Progenitor cell of endocrine pancreas (in vitro differentiated cells): ENCODE data around the gene MUL1. TPM values are rescaled to one million over a fixed set of nuclear protein-coding genes. Genes with fewer than 3 reads are reported as not detected.

ENCODE experiments used
- DNase-seq: peaks from one replicate; pipeline ENCODE4 v3.0.0; 2021; ENCODE audit warnings: low spot score; ENCODE audit not compliant: unreplicated experiment
- H3K27ac Mint-ChIP-seq: 2 replicates; pipeline ENCODE4 v1.8.0; 2021; ENCODE audit warnings: mild to moderate bottlenecking, moderate library complexity, mixed read lengths
- H3K27me3 Mint-ChIP-seq: 2 replicates; pipeline ENCODE4 v1.8.0; 2021; ENCODE audit warnings: mixed read lengths
- H3K36me3 Mint-ChIP-seq: 2 replicates; pipeline ENCODE4 v1.8.0; 2022; ENCODE audit warnings: mixed read lengths; ENCODE audit not compliant: insufficient read depth
- H3K4me1 Mint-ChIP-seq: 2 replicates; pipeline ENCODE4 v1.8.0; 2021; ENCODE audit warnings: low read depth, mixed read lengths
- H3K4me3 Mint-ChIP-seq: 2 replicates; pipeline ENCODE4 v1.8.0; 2021; ENCODE audit warnings: low read depth, mild to moderate bottlenecking, moderate library complexity, mixed read lengths
- H3K9me3 Mint-ChIP-seq: 2 replicates; pipeline ENCODE4 v1.8.0; 2021; ENCODE audit warnings: low read depth, mixed read lengths
- CTCF ChIP-seq: fragments of 200-600 bp; sonication (generic); IDR thresholded peaks from one replicate; pipeline ENCODE4 v1.5.0; 2021; ENCODE audit warnings: antibody characterized with exemption, mild to moderate bottlenecking; ENCODE audit not compliant: unreplicated experiment
- total RNA-seq: library from RNA; stranded (reverse); gene quantifications from 2 replicates; pipeline ENCODE4 v1.2.1, GENCODE V29; 2021

MUL1 gene
- total RNA-seq, 1 donor from 2014 or later, result 25.1 TPM

DNA sequence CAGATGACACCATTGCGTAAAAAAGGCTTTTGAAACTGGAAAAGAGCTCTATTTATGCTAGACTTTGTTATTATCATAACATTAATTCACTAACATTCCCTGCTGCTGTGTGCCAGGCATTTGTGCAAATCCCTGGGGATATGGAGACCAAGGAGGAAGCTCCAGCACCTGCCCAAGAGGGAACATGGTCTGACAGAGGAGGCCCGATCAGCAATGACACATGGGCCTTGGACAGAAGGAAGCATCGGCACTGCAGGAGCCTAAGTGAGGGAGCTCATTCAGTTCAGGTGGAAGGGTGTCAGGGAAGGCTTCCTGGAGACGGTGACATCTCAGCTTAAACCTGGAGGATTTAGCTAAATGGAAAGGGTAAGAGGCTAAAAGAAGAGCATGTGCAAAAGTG is 35.8 kb downstream of the MUL1 start:
- peaks cover 21% of the 10 kb centered on the region for H3K4me1 Mint-ChIP-seq
- peaks cover 10% of the 10 kb centered on the region for H3K27me3 Mint-ChIP-seq
- no peak overlapping the region for H3K4me3 Mint-ChIP-seq
- no peaks in the 10 kb centered on the region for H3K9me3 Mint-ChIP-seq
- H3K36me3 Mint-ChIP-seq, result no peaks in the 10 kb centered on the region
- no peak for DNase-seq
- H3K27ac Mint-ChIP-seq, result no peak overlapping the region
- TF ChIP-seq CTCF, result no peak

DNA sequence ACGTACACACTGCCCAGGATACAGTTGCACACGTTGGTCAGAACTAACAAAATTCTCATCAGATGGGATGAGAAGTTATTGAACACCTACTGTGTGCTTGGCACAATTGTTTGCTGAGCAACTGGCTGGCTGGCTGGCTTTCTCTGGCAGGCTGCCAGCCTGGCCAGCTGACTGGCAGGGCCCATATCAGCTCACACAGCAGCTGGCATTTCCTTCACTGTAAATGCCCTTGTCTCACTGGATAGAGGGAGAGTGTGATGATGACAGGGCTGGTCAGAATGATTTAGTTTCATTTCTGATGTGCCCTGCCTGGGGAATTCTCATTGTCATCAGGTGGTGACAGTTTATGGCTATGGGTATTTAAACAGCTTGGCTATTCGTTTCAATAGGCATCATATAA is 37.8 kb downstream of the MUL1 start:
- no peak overlapping the region for H3K27ac Mint-ChIP-seq
- TF ChIP-seq CTCF, result no peak
- H3K36me3 Mint-ChIP-seq, result no peaks in the 10 kb centered on the region
- H3K4me3 Mint-ChIP-seq, result no peak overlapping the region
- H3K4me1 Mint-ChIP-seq, result peaks cover 10% of the 10 kb centered on the region
- H3K27me3 Mint-ChIP-seq, result peaks cover 10% of the 10 kb centered on the region
- H3K9me3 Mint-ChIP-seq, result no peaks in the 10 kb centered on the region
- DNase-seq, result no peak

DNA sequence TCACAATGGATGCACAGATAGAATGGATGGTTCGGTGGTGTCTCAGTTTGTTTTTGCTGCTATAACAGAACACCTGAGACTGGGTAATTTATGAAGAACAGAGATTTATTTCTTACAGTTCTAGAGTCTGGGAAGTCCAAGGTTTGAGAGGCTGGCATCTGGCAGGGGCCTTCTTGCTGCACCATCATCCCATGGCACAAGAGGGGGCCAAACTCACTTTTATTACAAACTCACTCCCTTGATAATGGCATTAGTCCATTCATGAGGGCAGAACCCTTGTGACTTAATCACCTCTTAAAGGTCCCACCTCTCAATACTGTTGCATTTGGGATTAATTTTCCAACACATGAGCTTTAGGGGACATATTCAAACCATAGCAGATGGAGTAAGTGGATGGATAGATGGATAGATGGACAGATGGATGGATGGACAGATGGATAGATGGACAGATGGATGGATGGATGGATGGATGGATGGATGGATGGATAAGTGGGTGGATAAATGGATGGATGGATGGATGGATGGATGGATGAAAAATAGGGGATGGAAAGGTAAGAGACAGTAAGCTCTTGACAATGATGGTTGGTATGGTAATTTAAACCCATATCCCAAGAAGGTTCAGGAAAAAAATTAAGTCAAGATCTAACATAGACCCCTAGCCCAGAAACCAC is 38.4 kb downstream of the MUL1 start:
- peaks cover 6% of the 10 kb centered on the region for H3K4me1 Mint-ChIP-seq
- no peak overlapping the region for H3K27ac Mint-ChIP-seq
- no peak overlapping the region for H3K4me3 Mint-ChIP-seq
- no peaks in the 10 kb centered on the region for H3K9me3 Mint-ChIP-seq
- peaks cover 10% of the 10 kb centered on the region for H3K27me3 Mint-ChIP-seq
- no peaks in the 10 kb centered on the region for H3K36me3 Mint-ChIP-seq
- DNase-seq, result no peak
- TF ChIP-seq CTCF, result peak; percentile 19

GRCh38 chr1:20466273-20466672 is 41.7 kb downstream of the MUL1 start:
- DNase-seq, result no peak
- Mint-ChIP-seq H3K4me1 (no peaks in the 10 kb centered on the region), H3K27ac (no peak overlapping the region)

DNA sequence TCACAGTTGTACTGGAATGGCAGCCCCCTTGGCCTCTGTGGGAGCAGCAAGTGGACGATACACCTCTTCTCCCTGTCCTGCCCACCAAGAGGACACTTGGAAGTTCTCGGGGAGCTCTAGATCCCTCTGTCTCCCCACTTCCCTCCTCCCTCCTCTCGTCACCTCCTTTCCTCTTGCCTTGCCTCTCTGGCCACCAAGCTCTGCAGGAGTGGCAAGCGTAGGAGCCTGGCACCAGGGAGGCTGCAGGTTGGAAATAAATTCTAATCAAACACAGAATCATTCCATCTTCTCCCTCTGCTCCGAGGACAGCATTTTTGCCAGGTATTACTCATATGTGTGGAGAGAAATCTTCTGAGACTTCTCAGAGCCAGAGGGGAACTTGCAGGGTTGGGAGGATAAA is 42.8 kb downstream of the MUL1 start:
- H3K4me3 Mint-ChIP-seq, result no peak overlapping the region
- no peak for DNase-seq
- no peaks in the 10 kb centered on the region for H3K36me3 Mint-ChIP-seq
- peaks cover 10% of the 10 kb centered on the region for H3K27me3 Mint-ChIP-seq
- peaks cover 3% of the 10 kb centered on the region for H3K9me3 Mint-ChIP-seq
- TF ChIP-seq CTCF, result no peak
- H3K27ac Mint-ChIP-seq, result no peak overlapping the region
- no peaks in the 10 kb centered on the region for H3K4me1 Mint-ChIP-seq

More at GRCh38 chr1:20466273-20466672, 41.7 kb downstream of the MUL1 start:
- TF ChIP-seq CTCF, result no peak
- no peaks in the 10 kb centered on the region for H3K36me3 Mint-ChIP-seq
- no peaks in the 10 kb centered on the region for H3K9me3 Mint-ChIP-seq
- no peak overlapping the region for H3K4me3 Mint-ChIP-seq
- peaks cover 10% of the 10 kb centered on the region for H3K27me3 Mint-ChIP-seq
